Measurements from ENCODE around the gene OPN4. TPM values are rescaled to one million over a fixed set of nuclear protein-coding genes. Genes with fewer than 3 reads are reported as not detected.
A peak's percentile ranks its signal among the peaks of the same experiment; 100 is the strongest.

Gene OPN4
- total RNA-seq, 1 donor from 2014 or later = not detected

DNA sequence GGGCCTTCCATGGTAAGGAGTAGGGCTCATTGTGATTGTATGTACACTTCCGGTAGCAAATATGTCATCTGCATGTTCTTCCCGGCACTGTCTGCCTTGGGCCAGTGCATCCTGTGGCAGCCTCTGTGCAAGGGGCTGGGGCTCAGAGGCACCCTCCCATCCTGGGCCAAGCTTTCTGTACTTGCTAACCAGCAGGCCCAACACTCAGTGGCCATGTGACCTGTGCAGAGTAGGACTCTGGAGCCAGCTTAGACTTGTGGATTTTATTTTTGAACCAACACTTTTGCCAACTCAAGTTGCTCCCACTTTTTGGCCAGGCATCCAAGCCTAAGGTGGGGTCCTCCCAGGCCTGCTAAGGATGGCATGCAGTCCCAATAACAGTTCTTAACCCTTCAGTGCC lies 38.9 kb downstream of the OPN4 start:
- H3K4me1 Mint-ChIP-seq (ENCODE audit: low read depth, unreplicated experiment) = peaks cover 12% of the 10 kb centered on the region
- no peaks in the 10 kb centered on the region for H3K9me3 Mint-ChIP-seq (ENCODE audit: unreplicated experiment)
- H3K27me3 Mint-ChIP-seq (ENCODE audit: low read depth, unreplicated experiment) = peaks cover 36% of the 10 kb centered on the region
- Histone ChIP-seq H3K9me3 (ENCODE audit: insufficient read depth, low read depth, low read length) (no peaks in the 10 kb centered on the region), H3K27me3 (ENCODE audit: insufficient read depth, low read length) (no peaks in the 10 kb centered on the region), H3K9ac (ENCODE audit: low read length) (no peak overlapping the region), H2AFZ (ENCODE audit: low read depth, low read length) (no peak overlapping the region), H3K27ac (ENCODE audit: low read depth, low read length) (no peak overlapping the region), H3K4me2 (ENCODE audit: low read length) (no peak overlapping the region), H4K20me1 (ENCODE audit: insufficient read depth, low read length) (no peaks in the 10 kb centered on the region), H3K36me3 (ENCODE audit: insufficient read depth, low read length) (no peaks in the 10 kb centered on the region), H3K4me3 (ENCODE audit: insufficient read depth, low read depth, low read length) (no peak overlapping the region), H3K79me2 (ENCODE audit: insufficient read depth, low read length) (no peaks in the 10 kb centered on the region), H3K4me1 (ENCODE audit: insufficient read depth, low read length) (peaks cover 5% of the 10 kb centered on the region)
- H3K4me3 Mint-ChIP-seq (ENCODE audit: unreplicated experiment) = no peak overlapping the region
- H3K36me3 Mint-ChIP-seq (ENCODE audit: low read depth, unreplicated experiment) = peaks cover 7% of the 10 kb centered on the region
- no peak overlapping the region for H3K27ac Mint-ChIP-seq (ENCODE audit: unreplicated experiment)
- DNase-seq (ENCODE audit: low read depth) (no peak), FAIRE-seq (no peak)
- TF ChIP-seq, protein P1, sequence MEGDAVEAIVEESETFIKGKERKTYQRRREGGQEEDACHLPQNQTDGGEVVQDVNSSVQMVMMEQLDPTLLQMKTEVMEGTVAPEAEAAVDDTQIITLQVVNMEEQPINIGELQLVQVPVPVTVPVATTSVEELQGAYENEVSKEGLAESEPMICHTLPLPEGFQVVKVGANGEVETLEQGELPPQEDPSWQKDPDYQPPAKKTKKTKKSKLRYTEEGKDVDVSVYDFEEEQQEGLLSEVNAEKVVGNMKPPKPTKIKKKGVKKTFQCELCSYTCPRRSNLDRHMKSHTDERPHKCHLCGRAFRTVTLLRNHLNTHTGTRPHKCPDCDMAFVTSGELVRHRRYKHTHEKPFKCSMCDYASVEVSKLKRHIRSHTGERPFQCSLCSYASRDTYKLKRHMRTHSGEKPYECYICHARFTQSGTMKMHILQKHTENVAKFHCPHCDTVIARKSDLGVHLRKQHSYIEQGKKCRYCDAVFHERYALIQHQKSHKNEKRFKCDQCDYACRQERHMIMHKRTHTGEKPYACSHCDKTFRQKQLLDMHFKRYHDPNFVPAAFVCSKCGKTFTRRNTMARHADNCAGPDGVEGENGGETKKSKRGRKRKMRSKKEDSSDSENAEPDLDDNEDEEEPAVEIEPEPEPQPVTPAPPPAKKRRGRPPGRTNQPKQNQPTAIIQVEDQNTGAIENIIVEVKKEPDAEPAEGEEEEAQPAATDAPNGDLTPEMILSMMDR (IDR thresholded peaks at IDR 0.05; ENCODE audit: insufficient read depth, low read depth, low read length) = no peak
- no peak for TF ChIP-seq EZH2 (IDR thresholded peaks at IDR 0.05; ENCODE audit: insufficient read depth, low read length)

DNA sequence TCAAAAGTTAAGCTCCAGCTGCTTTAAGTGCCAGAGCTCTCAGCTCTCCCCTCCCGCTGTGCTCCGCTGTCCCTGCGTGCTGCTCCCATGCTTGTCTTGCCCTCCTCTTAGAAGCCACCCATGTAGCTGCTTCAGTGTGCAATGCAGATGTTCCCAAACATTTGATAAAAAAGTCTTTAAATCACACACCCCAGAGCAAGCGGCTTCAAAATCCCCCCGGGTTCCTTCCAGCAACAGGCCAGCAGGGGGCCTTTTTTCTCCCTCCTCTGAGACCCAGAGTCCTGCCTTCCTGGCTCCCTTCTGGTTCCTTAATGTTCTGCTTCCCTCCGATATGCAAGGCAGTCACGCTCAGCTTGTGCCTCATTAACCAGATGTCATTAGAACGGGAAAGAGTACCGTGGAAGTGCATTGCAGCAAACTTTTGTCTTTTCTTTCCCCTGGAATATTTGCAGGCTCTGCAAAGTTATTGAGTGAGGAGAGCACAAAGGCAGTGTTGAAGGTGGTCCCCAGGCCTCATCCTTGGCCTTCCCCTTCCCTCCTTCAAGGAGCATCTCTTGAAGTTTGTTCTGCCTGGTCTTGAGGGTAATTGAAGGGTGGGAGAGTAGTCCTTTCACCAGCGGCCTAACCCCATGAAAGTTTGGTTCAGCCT lies 39.5 kb downstream of the OPN4 start:
- no peaks in the 10 kb centered on the region for H3K9me3 ChIP-seq (ENCODE audit: insufficient read depth, low read depth, low read length)
- peak overlapping the region; percentile 53 for H3K27ac Mint-ChIP-seq (ENCODE audit: unreplicated experiment)
- H3K9ac ChIP-seq (ENCODE audit: low read length) = no peak overlapping the region
- no peak overlapping the region for H2AFZ ChIP-seq (ENCODE audit: low read depth, low read length)
- no peaks in the 10 kb centered on the region for H3K9me3 Mint-ChIP-seq (ENCODE audit: unreplicated experiment)
- H3K4me1 ChIP-seq (ENCODE audit: insufficient read depth, low read length) = no peaks in the 10 kb centered on the region
- FAIRE-seq (no peak), DNase-seq (ENCODE audit: low read depth) (peak; percentile 26)
- no peak overlapping the region for H3K4me3 Mint-ChIP-seq (ENCODE audit: unreplicated experiment)
- no peak overlapping the region for H3K4me3 ChIP-seq (ENCODE audit: insufficient read depth, low read depth, low read length)
- H3K79me2 ChIP-seq (ENCODE audit: insufficient read depth, low read length) = no peaks in the 10 kb centered on the region
- no peaks in the 10 kb centered on the region for H4K20me1 ChIP-seq (ENCODE audit: insufficient read depth, low read length)
- peaks cover 7% of the 10 kb centered on the region for H3K36me3 Mint-ChIP-seq (ENCODE audit: low read depth, unreplicated experiment)
- TF ChIP-seq EZH2 (IDR thresholded peaks at IDR 0.05; ENCODE audit: insufficient read depth, low read length) = no peak
- TF ChIP-seq, protein P1 (IDR thresholded peaks at IDR 0.05; ENCODE audit: insufficient read depth, low read depth, low read length) = peak; percentile 73
- no peak overlapping the region for H3K27ac ChIP-seq (ENCODE audit: low read depth, low read length)
- peaks cover 6% of the 10 kb centered on the region for H3K4me1 Mint-ChIP-seq (ENCODE audit: low read depth, unreplicated experiment)
- H3K4me2 ChIP-seq (ENCODE audit: low read length) = no peak overlapping the region
- peaks cover 36% of the 10 kb centered on the region for H3K27me3 Mint-ChIP-seq (ENCODE audit: low read depth, unreplicated experiment)
- H3K27me3 ChIP-seq (ENCODE audit: insufficient read depth, low read length) = no peaks in the 10 kb centered on the region
- H3K36me3 ChIP-seq (ENCODE audit: insufficient read depth, low read length) = no peaks in the 10 kb centered on the region

DNA sequence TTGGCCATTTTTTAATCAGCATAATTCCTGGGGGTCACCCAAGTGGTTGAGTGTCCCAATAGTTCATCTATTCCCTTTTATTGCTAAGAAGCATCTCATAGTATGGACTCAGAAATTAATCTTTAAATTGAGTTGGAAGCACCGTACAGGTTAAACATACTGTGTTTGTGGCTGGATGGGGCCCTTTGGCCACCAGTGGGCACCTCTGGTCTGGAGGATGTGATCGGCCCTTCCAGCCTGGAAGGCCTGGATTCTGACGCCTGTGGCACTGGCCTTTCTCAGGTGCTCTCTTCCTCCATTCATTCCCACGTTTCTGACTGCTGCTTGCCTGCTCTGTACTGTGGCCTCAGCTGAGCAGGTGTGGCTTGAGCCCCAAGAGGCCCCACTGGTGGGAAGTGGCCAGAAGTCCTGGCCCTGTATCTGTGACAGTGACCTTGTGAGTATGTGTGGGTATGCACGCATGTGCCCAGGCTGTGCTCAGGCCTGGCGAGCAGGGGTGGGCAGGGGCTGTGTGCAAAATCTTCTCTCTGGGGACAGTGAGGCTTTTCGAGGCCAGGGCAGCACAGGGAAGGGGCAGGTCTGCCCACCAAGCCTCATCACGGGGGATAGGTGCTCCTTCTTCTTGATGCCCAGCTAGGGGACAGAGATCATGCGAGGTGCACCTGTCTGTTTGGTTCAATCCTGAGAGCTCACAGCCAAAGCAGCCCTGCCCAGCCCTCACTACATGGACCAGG lies 44.0 kb downstream of the OPN4 start:
- Histone ChIP-seq H3K27me3 (ENCODE audit: insufficient read depth, low read length) (no peaks in the 10 kb centered on the region), H3K4me3 (ENCODE audit: insufficient read depth, low read depth, low read length) (no peak overlapping the region), H3K9ac (ENCODE audit: low read length) (no peak overlapping the region), H4K20me1 (ENCODE audit: insufficient read depth, low read length) (no peaks in the 10 kb centered on the region), H3K27ac (ENCODE audit: low read depth, low read length) (no peak overlapping the region), H3K4me2 (ENCODE audit: low read length) (no peak overlapping the region), H3K9me3 (ENCODE audit: insufficient read depth, low read depth, low read length) (no peaks in the 10 kb centered on the region), H3K36me3 (ENCODE audit: insufficient read depth, low read length) (no peaks in the 10 kb centered on the region), H3K4me1 (ENCODE audit: insufficient read depth, low read length) (no peaks in the 10 kb centered on the region), H3K79me2 (ENCODE audit: insufficient read depth, low read length) (no peaks in the 10 kb centered on the region), H2AFZ (ENCODE audit: low read depth, low read length) (no peak overlapping the region)
- Mint-ChIP-seq H3K4me3 (ENCODE audit: unreplicated experiment) (no peak overlapping the region), H3K9me3 (ENCODE audit: unreplicated experiment) (no peaks in the 10 kb centered on the region), H3K36me3 (ENCODE audit: low read depth, unreplicated experiment) (peaks cover 12% of the 10 kb centered on the region), H3K27me3 (ENCODE audit: low read depth, unreplicated experiment) (peaks cover 38% of the 10 kb centered on the region), H3K27ac (ENCODE audit: unreplicated experiment) (no peak overlapping the region), H3K4me1 (ENCODE audit: low read depth, unreplicated experiment) (no peaks in the 10 kb centered on the region)
- FAIRE-seq = no peak
- no peak for TF ChIP-seq EZH2 (IDR thresholded peaks at IDR 0.05; ENCODE audit: insufficient read depth, low read length)
- TF ChIP-seq, protein P1 (IDR thresholded peaks at IDR 0.05; ENCODE audit: insufficient read depth, low read depth, low read length) = no peak
- no peak for DNase-seq (ENCODE audit: low read depth)

Measured in astrocyte (in vitro differentiated cells and primary cell).